Measurements from ENCODE around the gene ZNF652. TPM values are rescaled to one million over a fixed set of nuclear protein-coding genes. Genes with fewer than 3 reads are reported as not detected.

The ZNF652 gene
- total RNA-seq, result 100 to 1,000 TPM in 1 of 3 donors, 10 to 100 TPM in 2; 34.2 to 157 (median 72.4) TPM

- intact Hi-C loops (cut with DNase I; ENCODE audit: low total_unique reads), result loop anchor here (2.0 kb wide), 1 partner anchor 59 kb away; no protein-coding TSS in a partner anchor
- Histone ChIP-seq H3K4me3 (peak within 1 kb of the TSS; percentile 93 to 99 (median 99)), H3K27me3 (no peaks in the 10 kb centered on the region), H3K9me3 (no peaks in the 10 kb centered on the region), H3K36me3 (no peaks in the 10 kb centered on the region), H3K27ac (peak within 1 kb of the TSS; percentile 93 to 98), H3K4me1 (peaks cover 0 to 15% of the 10 kb centered on the region in 2 donors)
- DNase-seq (ENCODE audit: low spot score in 2 of 2), result peak; percentile 92
- TF ChIP-seq POLR2AphosphoS5 (IDR thresholded peaks at IDR 0.05) (peak in 1 of 3 donors; percentile 25), CTCF (IDR thresholded peaks at IDR 0.05) (no peak)
Measured at GRCh38 chr17:49361902-49362722, at the start of gene ZNF652. ZNF652 (minus strand) TSS chr17:49362250; CDS start chr17:49317725, 44,525 bp downstream.

- TF ChIP-seq POLR2AphosphoS5 (IDR thresholded peaks at IDR 0.05) (no peak), POLR2A (IDR thresholded peaks at IDR 0.05) (no peak), CTCF (IDR thresholded peaks at IDR 0.05) (no peak)
- H3K27me3 ChIP-seq, result no peaks in the 10 kb centered on the region
- H3K27ac ChIP-seq, result no peak overlapping the region
- no peak overlapping the region for H3K4me3 ChIP-seq
- H3K4me1 ChIP-seq, result peaks cover 5 to 11% of the 10 kb centered on the region in 2 donors
- peaks cover 8% of the 10 kb centered on the region for H3K36me3 ChIP-seq
- no peak for DNase-seq (ENCODE audit: low spot score in 2 of 2)
- no peaks in the 10 kb centered on the region for H3K9me3 ChIP-seq
- intact Hi-C loops (cut with DNase I; ENCODE audit: low total_unique reads), result no loop called here
Measured at GRCh38 chr17:49409066-49409465, 47.0 kb upstream of the ZNF652 start.

GRCh38 chr17:49407981-49408501 lies 46.0 kb upstream of the ZNF652 start:
- DNase-seq (ENCODE audit: low spot score in 2 of 2), result peak; percentile 57 to 67
- H3K36me3 ChIP-seq, result peaks cover 8% of the 10 kb centered on the region
- no peaks in the 10 kb centered on the region for H3K9me3 ChIP-seq
- intact Hi-C loops (cut with DNase I; ENCODE audit: low total_unique reads), result no loop called here
- no peak overlapping the region for H3K27ac ChIP-seq
- no peak overlapping the region for H3K4me3 ChIP-seq
- peaks cover 5 to 9% of the 10 kb centered on the region in 2 donors for H3K4me1 ChIP-seq
- no peaks in the 10 kb centered on the region for H3K27me3 ChIP-seq
- TF ChIP-seq CTCF (IDR thresholded peaks at IDR 0.05) (peak; percentile 17 to 64 (median 45)), POLR2A (IDR thresholded peaks at IDR 0.05) (no peak)

GRCh38 chr17:49407086-49407485 lies 45.0 kb upstream of the ZNF652 start:
- H3K4me1 ChIP-seq, result peaks cover 8 to 18% of the 10 kb centered on the region in 2 donors
- TF ChIP-seq POLR2A (IDR thresholded peaks at IDR 0.05) (no peak), CTCF (IDR thresholded peaks at IDR 0.05) (no peak), POLR2AphosphoS5 (IDR thresholded peaks at IDR 0.05) (no peak)
- DNase-seq (ENCODE audit: low spot score in 2 of 2), result no peak
- H3K27me3 ChIP-seq, result no peaks in the 10 kb centered on the region
- H3K27ac ChIP-seq, result peak overlapping the region; percentile 8 to 10
- peaks cover 8% of the 10 kb centered on the region for H3K36me3 ChIP-seq
- no peak overlapping the region for H3K4me3 ChIP-seq
- no peaks in the 10 kb centered on the region for H3K9me3 ChIP-seq
- intact Hi-C loops (cut with DNase I; ENCODE audit: low total_unique reads), result no loop called here

GRCh38 chr17:49406421-49407061 lies 44.5 kb upstream of the ZNF652 start:
- TF ChIP-seq POLR2A (IDR thresholded peaks at IDR 0.05) (no peak), CTCF (IDR thresholded peaks at IDR 0.05) (no peak), POLR2AphosphoS5 (IDR thresholded peaks at IDR 0.05) (no peak)
- intact Hi-C loops (cut with DNase I; ENCODE audit: low total_unique reads), result no loop called here
- Histone ChIP-seq H3K27me3 (no peaks in the 10 kb centered on the region), H3K9me3 (no peaks in the 10 kb centered on the region), H3K4me3 (no peak overlapping the region), H3K27ac (peak overlapping the region; percentile 8 to 10), H3K4me1 (peaks cover 8 to 19% of the 10 kb centered on the region in 2 donors), H3K36me3 (peaks cover 8% of the 10 kb centered on the region)
- DNase-seq (ENCODE audit: low spot score in 2 of 2), result no peak
